ENCODE data around the gene NEMP2.

NEMP2 gene

GRCh38 chr2:190481339-190481738 lies 53.2 kb downstream of the NEMP2 start:
- Histone ChIP-seq H3K27ac (no peak overlapping the region), H2AFZ (no peak overlapping the region), H3K36me3 (ENCODE audit: control insufficient read depth, insufficient read depth, low read length) (no peaks in the 10 kb centered on the region), H3K4me3 (ENCODE audit: low read depth, low read length) (no peak overlapping the region), H3K4me2 (ENCODE audit: low read length) (no peak overlapping the region), H3K4me1 (peaks cover 2% of the 10 kb centered on the region), H3K79me2 (peaks cover 2% of the 10 kb centered on the region), H3K9ac (no peak overlapping the region), H3K27me3 (ENCODE audit: control insufficient read depth, insufficient read depth, low read length) (no peaks in the 10 kb centered on the region), H3K9me3 (ENCODE audit: control insufficient read depth, low read length) (no peaks in the 10 kb centered on the region)
- TF ChIP-seq CTCF (IDR thresholded peaks at IDR 0.05), result no peak

GRCh38 chr2:190478572-190479195 lies 55.8 kb downstream of the NEMP2 start:
- no peak for TF ChIP-seq CTCF (IDR thresholded peaks at IDR 0.05)
- Histone ChIP-seq H3K27me3 (ENCODE audit: control insufficient read depth, insufficient read depth, low read length) (no peaks in the 10 kb centered on the region), H2AFZ (no peak overlapping the region), H3K9ac (no peak overlapping the region), H3K4me1 (no peaks in the 10 kb centered on the region), H3K36me3 (ENCODE audit: control insufficient read depth, insufficient read depth, low read length) (no peaks in the 10 kb centered on the region), H3K79me2 (peaks cover 2% of the 10 kb centered on the region), H3K9me3 (ENCODE audit: control insufficient read depth, low read length) (no peaks in the 10 kb centered on the region), H3K4me3 (ENCODE audit: low read depth, low read length) (no peak overlapping the region), H3K27ac (no peak overlapping the region), H3K4me2 (ENCODE audit: low read length) (no peak overlapping the region)

- no peak overlapping the region for H2AFZ ChIP-seq
- H3K79me2 ChIP-seq, result peaks cover 4% of the 10 kb centered on the region
- no peak overlapping the region for H3K9ac ChIP-seq
- no peak overlapping the region for H3K4me2 ChIP-seq (ENCODE audit: low read length)
- no peaks in the 10 kb centered on the region for H3K9me3 ChIP-seq (ENCODE audit: control insufficient read depth, low read length)
- peak overlapping the region; percentile 2 for H3K27ac ChIP-seq
- H3K4me3 ChIP-seq (ENCODE audit: low read depth, low read length), result no peak overlapping the region
- no peaks in the 10 kb centered on the region for H3K36me3 ChIP-seq (ENCODE audit: control insufficient read depth, insufficient read depth, low read length)
- no peaks in the 10 kb centered on the region for H3K27me3 ChIP-seq (ENCODE audit: control insufficient read depth, insufficient read depth, low read length)
- no peak for TF ChIP-seq CTCF (IDR thresholded peaks at IDR 0.05)
- H3K4me1 ChIP-seq, result no peaks in the 10 kb centered on the region
Observed at GRCh38 chr2:190477661-190478454, 56.7 kb downstream of the NEMP2 start.

GRCh38 chr2:190470256-190470826 lies 64.2 kb downstream of the NEMP2 start:
- Histone ChIP-seq H3K9me3 (ENCODE audit: control insufficient read depth, low read length) (no peaks in the 10 kb centered on the region), H3K4me2 (ENCODE audit: low read length) (no peak overlapping the region), H3K4me3 (ENCODE audit: low read depth, low read length) (no peak overlapping the region), H3K27me3 (ENCODE audit: control insufficient read depth, insufficient read depth, low read length) (no peaks in the 10 kb centered on the region), H3K79me2 (peaks cover 19% of the 10 kb centered on the region), H3K27ac (peak overlapping the region; percentile 97), H3K36me3 (ENCODE audit: control insufficient read depth, insufficient read depth, low read length) (no peaks in the 10 kb centered on the region), H2AFZ (no peak overlapping the region), H3K4me1 (peaks cover 33% of the 10 kb centered on the region), H3K9ac (no peak overlapping the region)
- TF ChIP-seq CTCF (IDR thresholded peaks at IDR 0.05), result no peak

All from parathyroid adenoma (tissue), 2 donors.